Measurements from ENCODE around the gene ELMOD2. TPM values are rescaled to one million over a fixed set of nuclear protein-coding genes. Genes with fewer than 3 reads are reported as not detected.

ELMOD2 gene
- total RNA-seq (64.6 and 66.3 TPM in 2 replicates), polyA plus RNA-seq (22.0 and 23.3 TPM in 2 replicates)

GRCh38 chr4:140523857-140524742, at the start of gene ELMOD2:
Gene ELMOD2, plus strand, starts transcription at chr4:140524168. Its CDS starts 1,261 bp downstream, at chr4:140525429.
- no peaks in the 10 kb centered on the region for H3K9me3 ChIP-seq (ENCODE audit: low read depth)
- TF ChIP-seq CTCF (IDR thresholded peaks at IDR 0.05; ENCODE audit: poor library complexity) (peak; percentile 95), EZH2 (IDR thresholded peaks at IDR 0.05; ENCODE audit: borderline replicate concordance) (no peak)
- H3K79me2 ChIP-seq, result peaks cover 17% of the 10 kb centered on the region
- peaks cover 5% of the 10 kb centered on the region for H3K4me1 ChIP-seq (ENCODE audit: insufficient read depth)
- H2AFZ ChIP-seq, result peak within 1 kb of the TSS; percentile 60
- H3K36me3 ChIP-seq (replicated peaks; ENCODE audit: insufficient read depth, low read depth), result no peaks in the 10 kb centered on the region
- peak within 1 kb of the TSS; percentile 75 for H3K4me2 ChIP-seq
- H3K27me3 ChIP-seq, result no peaks in the 10 kb centered on the region
- H3K27ac ChIP-seq, result peak within 1 kb of the TSS; percentile 87
- 1% methylated on average over 70 of the region's 77 CpGs for WGBS (ENCODE audit: low lambda C conversion rate, missing lambda C conversion rate)
- H4K20me1 ChIP-seq (ENCODE audit: insufficient read depth, poor library complexity, severe bottlenecking), result no peaks in the 10 kb centered on the region
- H3K9me2 ChIP-seq (replicated peaks; ENCODE audit: insufficient read depth), result no peaks in the 10 kb centered on the region
- H3K4me3 ChIP-seq, result peak within 1 kb of the TSS; percentile 34
- peak; percentile 99 for DNase-seq (ENCODE audit: low spot score)

GRCh38 chr4:140483445-140483844, 40.5 kb upstream of the ELMOD2 start:
- Histone ChIP-seq H3K4me3 (no peak overlapping the region), H3K27ac (no peak overlapping the region), H3K9me2 (replicated peaks; ENCODE audit: insufficient read depth) (no peaks in the 10 kb centered on the region), H3K27me3 (no peaks in the 10 kb centered on the region), H4K20me1 (ENCODE audit: insufficient read depth, poor library complexity, severe bottlenecking) (no peaks in the 10 kb centered on the region), H3K36me3 (replicated peaks; ENCODE audit: insufficient read depth, low read depth) (no peaks in the 10 kb centered on the region), H3K9me3 (ENCODE audit: low read depth) (no peaks in the 10 kb centered on the region), H3K79me2 (no peaks in the 10 kb centered on the region), H3K4me1 (ENCODE audit: insufficient read depth) (no peaks in the 10 kb centered on the region), H2AFZ (no peak overlapping the region), H3K4me2 (no peak overlapping the region)
- TF ChIP-seq EZH2 (IDR thresholded peaks at IDR 0.05; ENCODE audit: borderline replicate concordance), result no peak
- TF ChIP-seq CTCF (IDR thresholded peaks at IDR 0.05; ENCODE audit: poor library complexity), result no peak
- TF ChIP-seq EZH2phosphoT487 (IDR thresholded peaks at IDR 0.05; ENCODE audit: low read depth, severe bottlenecking, unreplicated experiment), result no peak
- DNase-seq (ENCODE audit: low spot score), result no peak
- 94% methylated on average over 4 of the region's 4 CpGs for WGBS (ENCODE audit: low lambda C conversion rate, missing lambda C conversion rate)

GRCh38 chr4:140485939-140486338, 38.0 kb upstream of the ELMOD2 start:
- WGBS (ENCODE audit: low lambda C conversion rate, missing lambda C conversion rate), result 68% methylated on average over 1 of the region's 1 CpG
- no peaks in the 10 kb centered on the region for H3K4me1 ChIP-seq (ENCODE audit: insufficient read depth)
- no peaks in the 10 kb centered on the region for H3K79me2 ChIP-seq
- no peak overlapping the region for H3K4me2 ChIP-seq
- no peaks in the 10 kb centered on the region for H3K36me3 ChIP-seq (replicated peaks; ENCODE audit: insufficient read depth, low read depth)
- TF ChIP-seq EZH2phosphoT487 (IDR thresholded peaks at IDR 0.05; ENCODE audit: low read depth, severe bottlenecking, unreplicated experiment) (no peak), CTCF (IDR thresholded peaks at IDR 0.05; ENCODE audit: poor library complexity) (no peak), EZH2 (IDR thresholded peaks at IDR 0.05; ENCODE audit: borderline replicate concordance) (no peak)
- no peak overlapping the region for H2AFZ ChIP-seq
- H4K20me1 ChIP-seq (ENCODE audit: insufficient read depth, poor library complexity, severe bottlenecking), result no peaks in the 10 kb centered on the region
- H3K27me3 ChIP-seq, result no peaks in the 10 kb centered on the region
- H3K9me2 ChIP-seq (replicated peaks; ENCODE audit: insufficient read depth), result no peaks in the 10 kb centered on the region
- DNase-seq (ENCODE audit: low spot score), result no peak
- no peak overlapping the region for H3K27ac ChIP-seq
- H3K4me3 ChIP-seq, result no peak overlapping the region
- no peaks in the 10 kb centered on the region for H3K9me3 ChIP-seq (ENCODE audit: low read depth)
